GM23338 (cell line): ENCODE data around the gene ATG2B.

Experiments
- EZH2phosphoT487 ChIP-seq: fragments of 200-600 bp; sonication (generic); IDR thresholded peaks from one replicate; pipeline ENCODE4 v1.8.1; 2018; ENCODE audit warnings: antibody characterized with exemption; ENCODE audit not compliant: unreplicated experiment
- TF ChIP-seq, protein P1 (sequence below), 2 experiments: fragments of 200-600 bp in 1 of 2; sonication (generic) in 1 of 2; conservative IDR thresholded peaks; 2 replicates each; pipeline versions ENCODE4 v1.5.1 to v1.6.1; 2016 to 2017; ENCODE audit warnings: antibody characterized with exemption in 2 of 2, low read depth in 2 of 2, mild to moderate bottlenecking in 2 of 2, moderate library complexity in 1 of 2

GRCh38 chr14:96320605-96321004 lies 42.5 kb downstream of the ATG2B start:
- no peak for TF ChIP-seq EZH2phosphoT487
- TF ChIP-seq, protein P1, sequence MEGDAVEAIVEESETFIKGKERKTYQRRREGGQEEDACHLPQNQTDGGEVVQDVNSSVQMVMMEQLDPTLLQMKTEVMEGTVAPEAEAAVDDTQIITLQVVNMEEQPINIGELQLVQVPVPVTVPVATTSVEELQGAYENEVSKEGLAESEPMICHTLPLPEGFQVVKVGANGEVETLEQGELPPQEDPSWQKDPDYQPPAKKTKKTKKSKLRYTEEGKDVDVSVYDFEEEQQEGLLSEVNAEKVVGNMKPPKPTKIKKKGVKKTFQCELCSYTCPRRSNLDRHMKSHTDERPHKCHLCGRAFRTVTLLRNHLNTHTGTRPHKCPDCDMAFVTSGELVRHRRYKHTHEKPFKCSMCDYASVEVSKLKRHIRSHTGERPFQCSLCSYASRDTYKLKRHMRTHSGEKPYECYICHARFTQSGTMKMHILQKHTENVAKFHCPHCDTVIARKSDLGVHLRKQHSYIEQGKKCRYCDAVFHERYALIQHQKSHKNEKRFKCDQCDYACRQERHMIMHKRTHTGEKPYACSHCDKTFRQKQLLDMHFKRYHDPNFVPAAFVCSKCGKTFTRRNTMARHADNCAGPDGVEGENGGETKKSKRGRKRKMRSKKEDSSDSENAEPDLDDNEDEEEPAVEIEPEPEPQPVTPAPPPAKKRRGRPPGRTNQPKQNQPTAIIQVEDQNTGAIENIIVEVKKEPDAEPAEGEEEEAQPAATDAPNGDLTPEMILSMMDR (conservative IDR thresholded peaks at IDR 0.05; ENCODE audit: low read depth in 2 of 2), result no peak
